Progenitor cell of endocrine pancreas (in vitro differentiated cells): ENCODE measurements around the gene SLC28A1. TPM values are rescaled to one million over a fixed set of nuclear protein-coding genes. Genes with fewer than 3 reads are reported as not detected.

Experiments
- DNase-seq: peaks from one replicate; pipeline ENCODE4 v3.0.0; 2021; ENCODE audit warnings: low spot score; ENCODE audit not compliant: unreplicated experiment
- H3K27ac Mint-ChIP-seq: 2 replicates; pipeline ENCODE4 v1.8.0; 2021; ENCODE audit warnings: mild to moderate bottlenecking, moderate library complexity, mixed read lengths
- H3K27me3 Mint-ChIP-seq: 2 replicates; pipeline ENCODE4 v1.8.0; 2021; ENCODE audit warnings: mixed read lengths
- H3K36me3 Mint-ChIP-seq: 2 replicates; pipeline ENCODE4 v1.8.0; 2022; ENCODE audit warnings: mixed read lengths; ENCODE audit not compliant: insufficient read depth
- H3K4me1 Mint-ChIP-seq: 2 replicates; pipeline ENCODE4 v1.8.0; 2021; ENCODE audit warnings: low read depth, mixed read lengths
- H3K4me3 Mint-ChIP-seq: 2 replicates; pipeline ENCODE4 v1.8.0; 2021; ENCODE audit warnings: low read depth, mild to moderate bottlenecking, moderate library complexity, mixed read lengths
- H3K9me3 Mint-ChIP-seq: 2 replicates; pipeline ENCODE4 v1.8.0; 2021; ENCODE audit warnings: low read depth, mixed read lengths
- total RNA-seq: library from RNA; stranded (reverse); gene quantifications from 2 replicates; pipeline ENCODE4 v1.2.1, GENCODE V29; 2021
- TF ChIP-seq, protein P1 (sequence below): fragments of 200-600 bp; sonication (generic); IDR thresholded peaks from one replicate; pipeline ENCODE4 v1.5.0; 2021; ENCODE audit warnings: antibody characterized with exemption, mild to moderate bottlenecking; ENCODE audit not compliant: unreplicated experiment

The SLC28A1 gene
- total RNA-seq, 1 donor from 2014 or later: not detected

DNA sequence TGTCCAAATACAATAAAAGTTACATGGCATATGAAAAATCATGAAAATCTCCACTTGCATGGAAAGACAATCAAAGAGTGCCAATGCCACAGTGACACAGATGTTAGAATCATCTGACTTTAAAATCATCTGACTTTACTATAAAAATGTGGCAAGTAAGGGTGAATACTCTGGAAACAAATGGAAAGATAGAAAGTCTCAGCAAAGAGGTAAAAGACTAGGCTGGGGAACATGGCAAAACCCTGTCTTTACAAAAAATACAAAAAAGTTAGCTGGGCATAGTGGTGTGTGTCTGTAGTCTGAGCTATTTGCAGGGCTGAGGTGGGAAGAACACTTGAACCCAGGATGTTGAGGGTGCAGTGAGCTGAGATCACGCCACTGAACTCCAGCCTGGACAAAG lies 38.2 kb upstream of the SLC28A1 start:
- H3K27me3 Mint-ChIP-seq: no peaks in the 10 kb centered on the region
- peaks cover 11% of the 10 kb centered on the region for H3K9me3 Mint-ChIP-seq
- no peak overlapping the region for H3K27ac Mint-ChIP-seq
- no peak overlapping the region for H3K4me3 Mint-ChIP-seq
- H3K4me1 Mint-ChIP-seq: peaks cover 4% of the 10 kb centered on the region
- peaks cover 45% of the 10 kb centered on the region for H3K36me3 Mint-ChIP-seq
- TF ChIP-seq, protein P1, sequence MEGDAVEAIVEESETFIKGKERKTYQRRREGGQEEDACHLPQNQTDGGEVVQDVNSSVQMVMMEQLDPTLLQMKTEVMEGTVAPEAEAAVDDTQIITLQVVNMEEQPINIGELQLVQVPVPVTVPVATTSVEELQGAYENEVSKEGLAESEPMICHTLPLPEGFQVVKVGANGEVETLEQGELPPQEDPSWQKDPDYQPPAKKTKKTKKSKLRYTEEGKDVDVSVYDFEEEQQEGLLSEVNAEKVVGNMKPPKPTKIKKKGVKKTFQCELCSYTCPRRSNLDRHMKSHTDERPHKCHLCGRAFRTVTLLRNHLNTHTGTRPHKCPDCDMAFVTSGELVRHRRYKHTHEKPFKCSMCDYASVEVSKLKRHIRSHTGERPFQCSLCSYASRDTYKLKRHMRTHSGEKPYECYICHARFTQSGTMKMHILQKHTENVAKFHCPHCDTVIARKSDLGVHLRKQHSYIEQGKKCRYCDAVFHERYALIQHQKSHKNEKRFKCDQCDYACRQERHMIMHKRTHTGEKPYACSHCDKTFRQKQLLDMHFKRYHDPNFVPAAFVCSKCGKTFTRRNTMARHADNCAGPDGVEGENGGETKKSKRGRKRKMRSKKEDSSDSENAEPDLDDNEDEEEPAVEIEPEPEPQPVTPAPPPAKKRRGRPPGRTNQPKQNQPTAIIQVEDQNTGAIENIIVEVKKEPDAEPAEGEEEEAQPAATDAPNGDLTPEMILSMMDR: no peak
- no peak for DNase-seq

DNA sequence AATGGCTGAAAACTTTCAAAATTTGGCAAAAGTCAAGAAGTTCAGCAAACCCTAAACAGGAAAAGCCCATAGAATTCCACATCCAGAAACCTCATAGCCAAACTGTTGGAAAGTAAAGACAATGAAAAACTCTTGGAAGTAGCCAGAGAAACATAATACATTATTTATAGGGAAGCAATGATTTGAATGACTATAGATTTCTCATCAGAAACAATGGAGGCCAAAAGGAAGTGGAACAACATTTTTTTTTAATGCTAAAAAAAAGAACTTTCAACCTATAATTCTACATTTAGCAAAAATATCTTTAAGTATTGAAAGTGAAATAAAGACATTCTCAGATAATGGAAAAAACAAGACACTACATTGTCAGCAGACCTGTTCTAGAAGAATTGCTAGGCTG lies 37.1 kb upstream of the SLC28A1 start:
- peaks cover 11% of the 10 kb centered on the region for H3K9me3 Mint-ChIP-seq
- no peak overlapping the region for H3K4me3 Mint-ChIP-seq
- peaks cover 3% of the 10 kb centered on the region for H3K4me1 Mint-ChIP-seq
- TF ChIP-seq, protein P1: no peak
- no peak overlapping the region for H3K27ac Mint-ChIP-seq
- no peak for DNase-seq
- H3K36me3 Mint-ChIP-seq: peaks cover 38% of the 10 kb centered on the region
- H3K27me3 Mint-ChIP-seq: no peaks in the 10 kb centered on the region

DNA sequence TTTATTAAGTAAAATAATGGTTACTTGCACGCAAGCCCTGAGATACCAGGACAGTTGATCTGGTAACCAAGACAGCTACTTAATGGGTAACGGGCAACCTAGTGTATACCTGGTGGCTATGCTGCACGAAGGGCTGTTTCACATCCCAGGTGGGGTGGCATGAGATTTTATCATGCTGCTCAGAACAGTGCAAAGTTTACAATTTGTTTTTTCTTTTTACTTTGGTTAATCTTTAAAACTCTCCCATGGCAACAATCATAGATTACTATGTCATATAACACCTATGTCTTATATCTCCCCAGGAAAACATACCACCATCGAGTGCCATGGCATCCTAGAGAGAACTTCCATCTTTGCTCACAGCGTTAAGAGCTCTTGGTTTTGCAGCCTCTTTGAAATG lies 32.2 kb upstream of the SLC28A1 start:
- Mint-ChIP-seq H3K36me3 (peaks cover 30% of the 10 kb centered on the region), H3K4me3 (no peak overlapping the region), H3K27me3 (no peaks in the 10 kb centered on the region), H3K27ac (no peak overlapping the region), H3K4me1 (peaks cover 13% of the 10 kb centered on the region), H3K9me3 (peaks cover 2% of the 10 kb centered on the region)
- TF ChIP-seq, protein P1: no peak
- DNase-seq: no peak

DNA sequence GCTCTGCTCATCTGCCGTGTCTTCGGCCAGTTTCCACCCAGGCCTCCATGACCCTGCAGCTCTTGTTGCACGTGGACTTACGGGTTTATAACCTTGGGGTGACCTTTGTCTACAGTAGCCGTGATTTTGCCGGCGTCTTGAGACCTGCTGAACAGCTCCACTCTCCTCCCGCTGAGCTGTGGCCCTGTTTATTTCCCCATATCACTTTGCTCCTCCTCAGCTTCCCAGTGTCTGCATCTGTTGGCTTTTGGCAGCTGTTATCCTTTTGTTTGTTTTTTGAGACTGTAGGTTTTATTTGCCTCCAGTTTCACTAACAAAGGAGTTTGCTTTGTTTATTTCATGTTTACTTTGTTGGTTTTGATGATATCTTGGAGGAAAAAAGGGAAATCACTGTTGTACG lies 29.3 kb upstream of the SLC28A1 start:
- H3K4me3 Mint-ChIP-seq: no peak overlapping the region
- DNase-seq: no peak
- H3K27me3 Mint-ChIP-seq: no peaks in the 10 kb centered on the region
- peaks cover 13% of the 10 kb centered on the region for H3K4me1 Mint-ChIP-seq
- TF ChIP-seq, protein P1: no peak
- no peaks in the 10 kb centered on the region for H3K9me3 Mint-ChIP-seq
- peaks cover 23% of the 10 kb centered on the region for H3K36me3 Mint-ChIP-seq
- H3K27ac Mint-ChIP-seq: peak overlapping the region; percentile 87

DNA sequence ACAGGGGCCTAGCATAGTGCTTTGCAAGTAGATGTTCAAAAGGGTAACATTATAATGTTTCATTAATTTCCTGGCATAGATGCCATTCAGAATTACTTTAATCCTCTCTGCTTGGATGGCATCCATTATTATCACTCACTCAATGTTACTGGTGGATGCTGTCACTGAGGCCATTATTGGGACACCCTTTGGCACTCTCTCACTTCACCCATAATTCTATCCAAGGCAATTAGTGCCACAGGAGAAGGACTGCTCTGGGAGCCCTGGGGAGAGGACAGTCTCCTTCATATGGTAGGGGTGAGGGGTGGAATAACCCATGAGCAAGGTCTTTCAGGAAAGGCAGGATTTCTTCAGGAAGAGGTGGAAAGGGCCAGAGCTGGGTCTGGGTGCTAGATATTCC lies 28.7 kb upstream of the SLC28A1 start:
- Mint-ChIP-seq H3K9me3 (no peaks in the 10 kb centered on the region), H3K36me3 (peaks cover 23% of the 10 kb centered on the region), H3K4me3 (no peak overlapping the region), H3K27ac (peak overlapping the region; percentile 29), H3K4me1 (peaks cover 13% of the 10 kb centered on the region), H3K27me3 (no peaks in the 10 kb centered on the region)
- TF ChIP-seq, protein P1: no peak
- DNase-seq: no peak
